ENCODE measurements around the gene ASCC2.
"Not testable (repeated sequence)": the region's sequence is repeated elsewhere in the genome, so short reads cannot be mapped to it uniquely, and the experiment has no call there.

ASCC2 gene

GRCh38 chr22:29837741-29838598 lies at the start of gene ASCC2:
Gene ASCC2 (minus strand): TSS chr22:29838274. CDS start chr22:29832325, 5,949 bp downstream.
- peak; percentile 100 for DNase-seq

- DNase-seq, result no peak
These were observed 49.3 kb upstream of the ASCC2 start for GRCh38 chr22:29887358-29887757.

GRCh38 chr22:29886596-29886995 lies 48.5 kb upstream of the ASCC2 start:
- no peak for DNase-seq

- no peak for DNase-seq
These were observed 47.5 kb upstream of the ASCC2 start for GRCh38 chr22:29885610-29886009.

GRCh38 chr22:29883775-29884097 lies 45.7 kb upstream of the ASCC2 start:
- no peak for DNase-seq

GRCh38 chr22:29883045-29883774 lies 45.1 kb upstream of the ASCC2 start, which contains the start of gene MTMR3:
Gene MTMR3 (plus strand): TSS chr22:29883174. CDS start chr22:29971060, 87,886 bp downstream.
- peak; percentile 91 for DNase-seq

- DNase-seq, result no peak
These were observed 44.6 kb upstream of the ASCC2 start for GRCh38 chr22:29882716-29883044.

- no peak for DNase-seq
These were observed 41.7 kb upstream of the ASCC2 start for GRCh38 chr22:29879753-29880152.

- DNase-seq, result no peak
These were observed 39.5 kb upstream of the ASCC2 start for GRCh38 chr22:29877620-29878019.

- no peak for DNase-seq
These were observed 35.9 kb upstream of the ASCC2 start for GRCh38 chr22:29873943-29874342.

- no peak for DNase-seq
These were observed 34.9 kb upstream of the ASCC2 start for GRCh38 chr22:29872989-29873388.

GRCh38 chr22:29872144-29872893 lies 34.2 kb upstream of the ASCC2 start:
- no peak for DNase-seq

- DNase-seq, result no peak
These were observed 33.6 kb upstream of the ASCC2 start for GRCh38 chr22:29871684-29872083.

GRCh38 chr22:29870574-29870973 lies 32.5 kb upstream of the ASCC2 start:
- DNase-seq, result no peak

- DNase-seq, result no peak
These were observed 29.8 kb upstream of the ASCC2 start for GRCh38 chr22:29867851-29868250.

- no peak for DNase-seq
These were observed 29.2 kb upstream of the ASCC2 start for GRCh38 chr22:29867260-29867659.

GRCh38 chr22:29865572-29865971 lies 27.5 kb upstream of the ASCC2 start:
- DNase-seq, result not testable (repeated sequence)

GRCh38 chr22:29861672-29862297 lies 23.7 kb upstream of the ASCC2 start:
- no peak for DNase-seq

- DNase-seq, result no peak
These were observed 22.1 kb upstream of the ASCC2 start for GRCh38 chr22:29860006-29860766.

GRCh38 chr22:29859030-29859429 lies 21.0 kb upstream of the ASCC2 start:
- DNase-seq, result not testable (repeated sequence)

GRCh38 chr22:29856496-29856895 lies 18.4 kb upstream of the ASCC2 start:
- DNase-seq, result no peak

- no peak for DNase-seq
These were observed 17.6 kb upstream of the ASCC2 start for GRCh38 chr22:29855611-29856181.
